OCI-LY1 (cell line): ENCODE data around the gene ZCCHC14.
"Not testable (repeated sequence)": the region's sequence is repeated elsewhere in the genome, so short reads cannot be mapped to it uniquely, and the experiment has no call there.

Source experiments
- H2AFZ ChIP-seq: fragments of 200-600 bp; sonication (generic), shearing (Covaris generic); 2 replicates; pipeline ENCODE4 v1.6.0; 2014; ENCODE audit warnings: antibody characterized with exemption, mild to moderate bottlenecking, low read length
- H3F3A ChIP-seq: fragments of 200-600 bp; sonication (generic), shearing (Covaris generic); 2 replicates; pipeline ENCODE4 v1.6.0; 2014; ENCODE audit warnings: mild to moderate bottlenecking, antibody characterized with exemption, low read length, moderate library complexity; ENCODE audit not compliant: insufficient read depth
- H3K27ac ChIP-seq: fragments of 200-600 bp; sonication (generic); 2 replicates; pipeline ENCODE4 v1.5.1; 2014; ENCODE audit warnings: low read length, mixed run types, mild to moderate bottlenecking, low read depth; ENCODE audit not compliant: poor library complexity, severe bottlenecking
- H3K27me3 ChIP-seq: fragments of 200-600 bp; sonication (generic); 2 replicates; pipeline ENCODE4 v1.6.0; 2014; ENCODE audit warnings: antibody characterized with exemption, mild to moderate bottlenecking, low read length, moderate library complexity; ENCODE audit not compliant: insufficient read depth
- H3K36me3 ChIP-seq: fragments of 200-600 bp; sonication (generic); 2 replicates; pipeline ENCODE4 v1.6.1; 2014; ENCODE audit warnings: mild to moderate bottlenecking, antibody characterized with exemption, low read length, moderate library complexity, mixed read lengths; ENCODE audit not compliant: insufficient read depth
- H3K4me1 ChIP-seq: fragments of 200-600 bp; sonication (generic); 2 replicates; pipeline ENCODE4 v1.5.1; 2014; ENCODE audit warnings: mild to moderate bottlenecking, low read length, moderate library complexity; ENCODE audit not compliant: insufficient read depth, severe bottlenecking
- H3K4me2 ChIP-seq: fragments of 200-600 bp; sonication (generic), shearing (Covaris generic); 2 replicates; pipeline ENCODE4 v1.6.1; 2014; ENCODE audit warnings: low read length
- H3K4me3 ChIP-seq: fragments of 200-600 bp; sonication (generic); 2 replicates; pipeline ENCODE4 v1.5.1; 2014; ENCODE audit warnings: low read length, low read depth, mild to moderate bottlenecking, mixed read lengths; ENCODE audit not compliant: poor library complexity, severe bottlenecking
- H3K79me2 ChIP-seq: fragments of 200-600 bp; shearing (Covaris generic); 2 replicates; pipeline ENCODE4 v1.6.1; 2016; ENCODE audit warnings: mixed run types, low read length, mixed read lengths; ENCODE audit not compliant: insufficient read depth
- H3K9ac ChIP-seq: fragments of 200-600 bp; sonication (generic), shearing (Covaris generic); 2 replicates; pipeline ENCODE4 v1.6.1; 2014; ENCODE audit warnings: mild to moderate bottlenecking, low read length, mixed read lengths
- H3K9me2 ChIP-seq: fragments of 200-600 bp; sonication (generic), shearing (Covaris generic); 2 replicates; pipeline ENCODE4 v1.6.1; 2014; ENCODE audit warnings: low read depth, mild to moderate bottlenecking, low read length, mixed read lengths
- H3K9me3 ChIP-seq: fragments of 200-600 bp; shearing (Covaris generic); 2 replicates; pipeline ENCODE4 v1.6.1; 2014; ENCODE audit warnings: low read length, mixed read lengths
- H4K20me1 ChIP-seq: fragments of 200-600 bp; sonication (generic), shearing (Covaris generic); 2 replicates; pipeline ENCODE4 v1.6.0; 2016; ENCODE audit warnings: mild to moderate bottlenecking, low read length; ENCODE audit not compliant: insufficient read depth
- EZH2 ChIP-seq: fragments of 200-600 bp; sonication (generic), shearing (Covaris generic); IDR thresholded peaks from 2 replicates; pipeline ENCODE4 v1.8.0; 2017; ENCODE audit warnings: borderline replicate concordance, mixed run types, mild to moderate bottlenecking, antibody characterized with exemption, low read length, moderate library complexity, mixed read lengths
- TF ChIP-seq, protein P1 (sequence below): fragments of 200-600 bp; sonication (generic), shearing (Covaris generic); IDR thresholded peaks from 2 replicates; pipeline ENCODE4 v1.5.1; 2017; ENCODE audit warnings: mild to moderate bottlenecking, antibody characterized with exemption, low read length, moderate library complexity, mixed read lengths

Gene ZCCHC14

DNA sequence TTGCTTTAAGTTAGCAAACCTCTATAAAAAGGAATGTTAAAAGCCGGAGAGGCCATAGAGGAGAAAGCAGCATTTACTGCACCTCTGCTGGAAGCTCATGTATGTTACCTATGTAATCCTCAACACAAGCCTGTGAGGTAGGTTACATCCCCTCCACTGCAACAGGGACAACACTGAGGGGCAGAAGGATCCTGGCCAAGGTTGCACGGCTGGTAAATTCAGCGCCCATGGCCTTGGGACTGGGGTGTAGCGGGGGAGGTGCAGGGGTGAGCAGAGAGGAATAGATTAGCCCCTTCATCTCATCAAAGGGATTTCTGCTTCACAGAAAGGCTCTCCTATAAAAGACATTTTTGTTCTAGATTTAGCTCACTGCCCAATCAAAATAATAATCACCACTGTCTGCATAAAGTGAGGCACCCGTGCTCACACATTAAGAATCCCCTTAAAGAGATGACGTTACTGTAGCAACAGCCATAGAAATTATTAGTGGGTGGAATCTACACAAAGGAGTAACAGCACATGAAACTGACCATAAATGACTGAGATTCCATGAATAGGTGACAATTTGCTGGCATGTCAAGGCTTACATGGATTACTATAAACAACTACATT lies 3.3 kb downstream of the ZCCHC14 start:
- Histone ChIP-seq H3K9ac (peak overlapping the region; percentile 67), H2AFZ (no peak overlapping the region), H3F3A (no peaks in the 10 kb centered on the region; the same call in 1 of the 2 replicates), H3K4me3 (peak overlapping the region; percentile 71), H3K79me2 (peaks cover 38% of the 10 kb centered on the region), H3K9me2 (no peaks in the 10 kb centered on the region), H3K27ac (peak overlapping the region; percentile 44), H3K9me3 (no peaks in the 10 kb centered on the region), H3K27me3 (no peaks in the 10 kb centered on the region), H3K36me3 (peaks cover 1% of the 10 kb centered on the region; the same call in 1 of the 2 replicates), H3K4me1 (peaks cover 57% of the 10 kb centered on the region), H3K4me2 (peak overlapping the region; percentile 95), H4K20me1 (no peaks in the 10 kb centered on the region; the same call in 1 of the 2 replicates)
- TF ChIP-seq EZH2, result no peak
- TF ChIP-seq, protein P1, sequence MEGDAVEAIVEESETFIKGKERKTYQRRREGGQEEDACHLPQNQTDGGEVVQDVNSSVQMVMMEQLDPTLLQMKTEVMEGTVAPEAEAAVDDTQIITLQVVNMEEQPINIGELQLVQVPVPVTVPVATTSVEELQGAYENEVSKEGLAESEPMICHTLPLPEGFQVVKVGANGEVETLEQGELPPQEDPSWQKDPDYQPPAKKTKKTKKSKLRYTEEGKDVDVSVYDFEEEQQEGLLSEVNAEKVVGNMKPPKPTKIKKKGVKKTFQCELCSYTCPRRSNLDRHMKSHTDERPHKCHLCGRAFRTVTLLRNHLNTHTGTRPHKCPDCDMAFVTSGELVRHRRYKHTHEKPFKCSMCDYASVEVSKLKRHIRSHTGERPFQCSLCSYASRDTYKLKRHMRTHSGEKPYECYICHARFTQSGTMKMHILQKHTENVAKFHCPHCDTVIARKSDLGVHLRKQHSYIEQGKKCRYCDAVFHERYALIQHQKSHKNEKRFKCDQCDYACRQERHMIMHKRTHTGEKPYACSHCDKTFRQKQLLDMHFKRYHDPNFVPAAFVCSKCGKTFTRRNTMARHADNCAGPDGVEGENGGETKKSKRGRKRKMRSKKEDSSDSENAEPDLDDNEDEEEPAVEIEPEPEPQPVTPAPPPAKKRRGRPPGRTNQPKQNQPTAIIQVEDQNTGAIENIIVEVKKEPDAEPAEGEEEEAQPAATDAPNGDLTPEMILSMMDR, result no peak

DNA sequence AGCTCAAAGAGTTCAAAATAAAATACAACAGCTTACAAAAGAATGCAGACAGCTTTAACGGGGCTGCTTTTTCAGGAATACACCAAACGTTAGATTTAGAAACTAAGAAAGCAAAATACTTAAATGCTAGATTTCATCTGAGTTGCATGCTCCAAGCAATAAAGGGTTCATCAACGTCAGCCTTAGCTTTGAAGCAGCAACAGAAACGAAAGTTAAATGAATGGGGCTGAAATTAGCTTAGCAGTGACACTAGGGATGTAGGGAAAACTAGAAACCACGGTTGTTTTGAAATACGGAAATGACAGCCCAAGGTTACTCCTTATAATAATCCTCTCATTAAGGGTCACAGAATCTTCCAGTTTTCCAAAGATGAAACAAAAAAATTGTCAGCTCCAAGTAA lies 3.9 kb downstream of the ZCCHC14 start:
- Histone ChIP-seq H3K4me1 (peaks cover 57% of the 10 kb centered on the region), H3K27ac (peak overlapping the region; percentile 44), H3K4me3 (peak overlapping the region; percentile 71), H3K4me2 (peak overlapping the region; percentile 95), H3K9ac (peak overlapping the region; percentile 67; the same call in 1 of the 2 replicates), H3K79me2 (peaks cover 38% of the 10 kb centered on the region)
- H3K9me2 ChIP-seq, H3K36me3 ChIP-seq, H2AFZ ChIP-seq, H3K9me3 ChIP-seq, H3F3A ChIP-seq, H3K27me3 ChIP-seq, H4K20me1 ChIP-seq: not testable (repeated sequence)

DNA sequence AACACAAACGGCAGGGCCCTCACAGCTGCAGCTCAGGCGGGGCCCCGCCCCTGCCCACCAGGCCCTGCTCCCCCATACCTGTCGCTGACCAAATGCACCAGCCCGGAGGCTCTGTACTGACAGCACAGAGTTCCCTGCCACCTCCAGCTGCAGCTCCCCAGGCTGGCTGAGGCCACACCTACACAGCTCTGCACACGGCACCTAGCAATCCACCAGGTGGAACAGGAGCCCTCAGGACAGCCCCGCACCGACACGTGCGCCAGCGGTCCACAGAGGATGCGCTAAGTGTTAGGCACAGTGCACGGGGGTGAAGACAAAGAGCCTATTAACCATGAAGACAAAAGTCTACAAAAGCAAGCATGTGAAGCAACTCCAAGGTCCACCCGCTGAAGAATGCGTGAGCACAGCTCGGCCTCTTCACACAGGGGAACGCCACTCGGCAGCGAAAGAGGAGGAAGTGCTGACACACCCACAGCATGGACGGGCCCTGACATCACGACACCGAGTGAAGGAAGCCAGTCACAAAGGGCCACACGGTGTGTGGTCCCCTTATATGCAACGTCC lies 5.4 kb downstream of the ZCCHC14 start:
- H3K9me2 ChIP-seq, result no peaks in the 10 kb centered on the region
- peaks cover 5% of the 10 kb centered on the region; the same call in 1 of the 2 replicates for H3K36me3 ChIP-seq
- TF ChIP-seq, protein P1, result no peak
- no peak for TF ChIP-seq EZH2
- peak overlapping the region; percentile 56 for H3K27ac ChIP-seq
- no peaks in the 10 kb centered on the region for H3K9me3 ChIP-seq
- H3K9ac ChIP-seq, result peak overlapping the region; percentile 29; the same call in 1 of the 2 replicates
- H3K4me2 ChIP-seq, result peak overlapping the region; percentile 85
- H3K27me3 ChIP-seq, result no peaks in the 10 kb centered on the region
- H3F3A ChIP-seq, result no peaks in the 10 kb centered on the region; the same call in 1 of the 2 replicates
- H4K20me1 ChIP-seq, result no peaks in the 10 kb centered on the region; the same call in 1 of the 2 replicates
- H2AFZ ChIP-seq, result no peak overlapping the region
- H3K4me3 ChIP-seq, result peak overlapping the region; percentile 56
- peaks cover 38% of the 10 kb centered on the region for H3K79me2 ChIP-seq
- H3K4me1 ChIP-seq, result peaks cover 52% of the 10 kb centered on the region
